NCI-H1092 treated with DMSO at 0.1 percent for 48 hours (cell line): ENCODE data around the gene ZNF487.
"Not testable (repeated sequence)": the region's sequence is repeated elsewhere in the genome, so short reads cannot be mapped to it uniquely, and the experiment has no call there.

Source experiments
- DNase-seq: peaks from one replicate; lab custom pipeline; 2025; lab: John Stamatoyannopoulos, UW

The ZNF487 gene

GRCh38 chr10:43404704-43405084, 32.2 kb upstream of the ZNF487 start:
- DNase-seq, result no peak

GRCh38 chr10:43407148-43407575, 29.7 kb upstream of the ZNF487 start:
- DNase-seq, result peak; percentile 6

GRCh38 chr10:43407576-43408330, 29.2 kb upstream of the ZNF487 start:
- peak; percentile 64 for DNase-seq

- no peak for DNase-seq
Measured at GRCh38 chr10:43408331-43408709, 28.6 kb upstream of the ZNF487 start.

- peak; percentile 87 for DNase-seq
Measured at GRCh38 chr10:43408710-43409384, 28.1 kb upstream of the ZNF487 start, which contains the start of gene HNRNPF. Gene HNRNPF (minus strand): TSS chr10:43409186. CDS start chr10:43387884, 21,302 bp downstream.

- peak; percentile 31 for DNase-seq
Measured at GRCh38 chr10:43409385-43410109, 27.4 kb upstream of the ZNF487 start.

- DNase-seq, result no peak
Measured at GRCh38 chr10:43410345-43410744, 26.6 kb upstream of the ZNF487 start.

GRCh38 chr10:43411536-43411935, 25.4 kb upstream of the ZNF487 start:
- no peak for DNase-seq

- DNase-seq, result no peak
Measured at GRCh38 chr10:43415544-43415943, 21.4 kb upstream of the ZNF487 start.

GRCh38 chr10:43417950-43418768, 18.8 kb upstream of the ZNF487 start:
- no peak for DNase-seq

- DNase-seq, result no peak
Measured at GRCh38 chr10:43419997-43420368, 16.9 kb upstream of the ZNF487 start.

GRCh38 chr10:43420369-43421200, 16.3 kb upstream of the ZNF487 start:
- DNase-seq, result peak; percentile 53

- DNase-seq, result no peak
Measured at GRCh38 chr10:43421201-43421507, 15.8 kb upstream of the ZNF487 start.

- DNase-seq, result no peak
Measured at GRCh38 chr10:43421519-43421918, 15.4 kb upstream of the ZNF487 start.

- not testable (repeated sequence) for DNase-seq
Measured at GRCh38 chr10:43421944-43422343, 15.0 kb upstream of the ZNF487 start.

- no peak for DNase-seq
Measured at GRCh38 chr10:43424416-43424815, 12.5 kb upstream of the ZNF487 start.

GRCh38 chr10:43426476-43426875, 10.4 kb upstream of the ZNF487 start:
- not testable (repeated sequence) for DNase-seq

GRCh38 chr10:43427166-43427825, 9.6 kb upstream of the ZNF487 start:
- DNase-seq, result no peak

GRCh38 chr10:43430926-43431663, 5.8 kb upstream of the ZNF487 start:
- no peak for DNase-seq
